Right lobe of liver (tissue), 6 donors: ENCODE data around the gene MEGF8. TPM values are rescaled to one million over a fixed set of nuclear protein-coding genes. Genes with fewer than 3 reads are reported as not detected.

Source experiments
- ATAC-seq, 4 donors: fragments of 200-7000 bp; cut with Tn5 transposase; one replicate each; pipeline ENCODE4 v1.9.1; 2020; ENCODE audit warnings: mild to moderate bottlenecking in 4 of 4, moderate library complexity in 4 of 4
- DNase-seq, 3 donors: peaks; one replicate each; pipeline ENCODE4 v3.0.0-alpha.2; 2020
- H3K27ac ChIP-seq, 3 donors: fragments of 200-600 bp; one replicate each; pipeline ENCODE4 v1.8.0; 2022
- H3K27me3 ChIP-seq, 2 donors: fragments of 200-600 bp; one replicate each; pipeline ENCODE4 v1.8.0; 2022
- H3K36me3 ChIP-seq, 4 donors: fragments of 200-600 bp; sonication (generic) in 1 of 4; one replicate each; pipeline versions ENCODE4 v1.5.1 to v1.8.0; 2017 to 2022; ENCODE audit warnings: control low read depth in 1 of 4
- H3K4me1 ChIP-seq, 4 donors: fragments of 200-600 bp; sonication (generic) in 1 of 4; one replicate each; pipeline versions ENCODE4 v1.5.1 to v1.8.0; 2017 to 2022; ENCODE audit warnings: control low read depth in 1 of 4
- H3K4me3 ChIP-seq, 3 donors: fragments of 200-600 bp; one replicate each; pipeline ENCODE4 v1.8.0; 2022
- H3K9me3 ChIP-seq, 4 donors: fragments of 200-600 bp; sonication (generic) in 1 of 4; one replicate each; pipeline versions ENCODE4 v1.5.1 to v1.8.0; 2017 to 2022; ENCODE audit warnings: control low read depth in 1 of 4
- CTCF ChIP-seq, 4 donors: fragments of 200-600 bp in 3 of 4; fragments of 450-650 bp in 1 of 4; IDR thresholded peaks; one replicate each; pipeline versions ENCODE4 v1.5.1 to v1.8.0; 2016 to 2022; ENCODE audit warnings: antibody characterized with exemption in 4 of 4, mild to moderate bottlenecking in 2 of 4
- POLR2A ChIP-seq: fragments of 450-650 bp; IDR thresholded peaks from one replicate; pipeline ENCODE4 v1.6.1; 2017; ENCODE audit warnings: antibody characterized with exemption, mild to moderate bottlenecking
- WGBS: methylation state at CpG from one replicate; pipeline ENCODE4 v1.1.6; 2018; ENCODE audit warnings: low coverage, low lambda C conversion rate; ENCODE audit not compliant: insufficient coverage; ENCODE audit errors: missing lambda C conversion rate; 5-methylcytosine and 5-hydroxymethylcytosine counted together
- intact Hi-C, 2 donors: fragments of 100-400 bp; cut with DNase I; formaldehyde crosslinking; loops; one replicate each; pipeline versions ENCODE4 v1.11.2 to v1.14.1; 2022
- total RNA-seq, 6 experiments: library from RNA; depleted of rRNA in 2 of 6; stranded (reverse); fragments of >200 nt in 2 of 6; fragmentation: NEBNext Ultra II Directional in 3 of 6; extraction: Animal tissue kit (Norgen Biotek cat#: 25700) in 3 of 6; gene quantifications; one replicate each; pipeline versions ENCODE4 v1.1.0 to v1.2.4, GENCODE V29; 2016 to 2023
- donor health status: DM: no; HTN: yes; CAD: no.
- donor health status: DM: no; HTN: no; CAD: no.
- donor health status: DM: no; HTN: no; CAD: no.
- donor health status: DM: no; HTN: yes; CAD: no.
- donor health status: DM: no; HTN: yes; CAD: no.

The MEGF8 gene
- total RNA-seq, 6 experiments from 2014 or later = 5.5 to 11.0 (median 8.7) TPM

- TF ChIP-seq CTCF (IDR thresholded peaks at IDR 0.05) = no peak
- no peak for TF ChIP-seq POLR2A
- peaks cover 0 to 12% (median 6%) of the 10 kb centered on the region in 4 donors for H3K4me1 ChIP-seq
- H3K4me3 ChIP-seq = no peak overlapping the region
- no peak for DNase-seq
- H3K9me3 ChIP-seq = no peaks in the 10 kb centered on the region
- H3K36me3 ChIP-seq = no peaks in the 10 kb centered on the region
- WGBS = 67% methylated on average over 4 of the region's 30 CpGs
- ATAC-seq = no peak
- no peak overlapping the region for H3K27ac ChIP-seq
- intact Hi-C loops = no loop called here
- H3K27me3 ChIP-seq = no peaks in the 10 kb centered on the region
These were observed 84.9 kb downstream of the MEGF8 start for GRCh38 chr19:42410371-42410770.

GRCh38 chr19:42411581-42412178, 86.2 kb downstream of the MEGF8 start:
- no peak for ATAC-seq
- no peaks in the 10 kb centered on the region for H3K27me3 ChIP-seq
- TF ChIP-seq CTCF (IDR thresholded peaks at IDR 0.05) (no peak), POLR2A (no peak)
- 93% methylated on average over 7 of the region's 8 CpGs for WGBS
- intact Hi-C loops = no loop called here
- no peaks in the 10 kb centered on the region for H3K9me3 ChIP-seq
- no peak for DNase-seq
- H3K36me3 ChIP-seq = no peaks in the 10 kb centered on the region
- no peak overlapping the region for H3K27ac ChIP-seq
- no peak overlapping the region for H3K4me3 ChIP-seq
- H3K4me1 ChIP-seq = peaks cover 0 to 12% (median 6%) of the 10 kb centered on the region in 4 donors

GRCh38 chr19:42412227-42412626, 86.8 kb downstream of the MEGF8 start:
- Histone ChIP-seq H3K9me3 (no peaks in the 10 kb centered on the region), H3K27ac (no peak overlapping the region), H3K4me3 (no peak overlapping the region), H3K4me1 (peaks cover 0 to 12% (median 6%) of the 10 kb centered on the region in 4 donors), H3K36me3 (no peaks in the 10 kb centered on the region), H3K27me3 (no peaks in the 10 kb centered on the region)
- no peak for DNase-seq
- ATAC-seq = no peak
- TF ChIP-seq POLR2A (no peak), CTCF (IDR thresholded peaks at IDR 0.05) (no peak)
- no CpG with 5 or more reads among the region's 7 CpGs for WGBS
- intact Hi-C loops = no loop called here

- DNase-seq = no peak
- Histone ChIP-seq H3K36me3 (no peaks in the 10 kb centered on the region), H3K9me3 (no peaks in the 10 kb centered on the region), H3K4me1 (peaks cover 0 to 12% (median 6%) of the 10 kb centered on the region in 4 donors), H3K4me3 (no peak overlapping the region), H3K27me3 (no peaks in the 10 kb centered on the region), H3K27ac (no peak overlapping the region)
- no peak for ATAC-seq
- no CpG with 5 or more reads among the region's 4 CpGs for WGBS
- TF ChIP-seq CTCF (IDR thresholded peaks at IDR 0.05) = no peak
- TF ChIP-seq POLR2A = no peak
- intact Hi-C loops = no loop called here
These were observed 87.2 kb downstream of the MEGF8 start for GRCh38 chr19:42412661-42413076.
